Activated CD8-positive, alpha-beta memory T cell treated with anti-CD3 and anti-CD28 coated beads for 4 hours (primary cell): ENCODE measurements around the gene CREB3L1.

ENCODE experiments used
- DNase-seq, 2 donors: peaks; one replicate each; pipeline ENCODE4 v3.0.0-alpha.2; 2020; ENCODE audit warnings: low read depth in 2 of 2

Gene CREB3L1

DNA sequence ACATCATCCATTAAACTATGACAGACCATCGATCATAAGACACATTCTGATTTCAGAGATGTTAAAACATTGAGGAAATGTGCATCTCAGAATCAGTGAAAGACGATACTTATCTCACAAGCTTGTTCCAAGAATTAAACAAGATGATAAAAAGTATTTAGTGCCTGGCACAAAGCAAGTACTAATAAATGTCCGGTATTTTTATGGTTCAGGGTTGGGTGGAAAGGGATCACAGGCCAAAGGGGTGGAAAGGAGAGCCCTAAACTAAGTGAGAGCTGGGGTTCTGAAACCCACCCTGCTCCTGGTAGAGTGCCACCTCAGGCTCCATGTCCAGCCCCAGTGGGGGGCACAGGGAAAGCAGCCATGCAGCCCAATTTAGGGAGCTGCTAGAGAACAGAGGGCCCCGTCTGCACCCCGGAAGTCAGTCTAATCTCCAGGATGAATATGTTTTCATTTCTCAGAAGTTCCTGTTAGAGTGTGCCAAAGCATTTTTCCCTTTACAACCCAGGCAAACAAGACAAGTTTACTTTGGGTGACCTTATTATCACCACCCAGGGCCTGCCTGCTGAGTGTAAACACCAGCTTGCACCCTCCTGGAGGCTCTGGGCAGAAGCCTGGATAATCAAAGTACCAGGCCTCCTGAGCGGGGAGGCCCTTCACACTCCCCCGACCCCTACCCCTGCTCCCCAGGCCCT is 3.8 kb upstream of the CREB3L1 start:
- no peak for DNase-seq

DNA sequence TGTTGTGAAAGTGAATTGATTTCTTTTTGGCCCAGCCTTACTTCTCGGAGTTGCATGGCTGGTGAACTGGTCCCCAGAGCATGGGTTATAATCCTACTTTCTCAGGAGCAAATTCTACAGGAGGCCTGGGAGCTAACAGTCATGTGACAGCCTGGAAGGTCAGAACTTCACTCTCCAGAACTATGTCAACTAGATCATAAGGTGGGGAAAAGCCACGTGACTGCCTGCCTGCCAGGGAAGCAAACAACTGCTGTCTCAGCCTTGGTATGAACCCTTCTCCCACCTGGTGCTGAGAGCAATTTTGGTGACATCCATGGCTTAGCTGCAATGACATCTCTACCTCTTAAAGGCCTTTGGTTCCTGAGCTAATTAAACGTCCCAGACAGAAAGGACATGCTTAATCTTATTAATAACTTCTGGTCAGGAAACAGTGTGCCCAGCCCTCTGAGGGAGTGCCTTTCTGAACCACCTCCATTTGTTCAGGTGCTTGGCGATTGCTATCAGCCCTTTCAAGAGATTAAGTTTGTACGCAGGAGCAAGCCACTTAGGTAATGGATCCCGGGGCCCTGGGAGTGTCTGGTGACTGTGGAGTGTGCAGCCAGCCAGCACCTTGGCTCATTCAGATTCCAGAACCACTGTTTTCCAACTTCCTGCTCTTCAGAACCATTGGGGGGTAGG is 1.4 kb upstream of the CREB3L1 start:
- DNase-seq: no peak

DNA sequence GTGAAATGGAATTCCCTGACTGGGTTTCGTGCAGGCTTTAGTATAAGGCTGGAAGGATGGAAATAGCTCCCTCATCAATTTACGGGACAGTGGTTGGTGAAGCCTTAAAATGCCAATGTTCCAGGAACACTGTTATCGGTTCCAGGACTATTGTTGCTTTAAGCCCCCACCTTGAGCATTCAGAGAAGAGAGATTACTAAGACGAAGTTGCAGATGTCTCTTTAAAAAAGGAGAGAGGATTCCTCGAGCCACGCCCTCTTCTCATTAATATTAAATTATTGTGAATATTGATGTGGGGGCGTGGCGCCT is 195 bp upstream of the CREB3L1 start:
- no peak for DNase-seq

DNA sequence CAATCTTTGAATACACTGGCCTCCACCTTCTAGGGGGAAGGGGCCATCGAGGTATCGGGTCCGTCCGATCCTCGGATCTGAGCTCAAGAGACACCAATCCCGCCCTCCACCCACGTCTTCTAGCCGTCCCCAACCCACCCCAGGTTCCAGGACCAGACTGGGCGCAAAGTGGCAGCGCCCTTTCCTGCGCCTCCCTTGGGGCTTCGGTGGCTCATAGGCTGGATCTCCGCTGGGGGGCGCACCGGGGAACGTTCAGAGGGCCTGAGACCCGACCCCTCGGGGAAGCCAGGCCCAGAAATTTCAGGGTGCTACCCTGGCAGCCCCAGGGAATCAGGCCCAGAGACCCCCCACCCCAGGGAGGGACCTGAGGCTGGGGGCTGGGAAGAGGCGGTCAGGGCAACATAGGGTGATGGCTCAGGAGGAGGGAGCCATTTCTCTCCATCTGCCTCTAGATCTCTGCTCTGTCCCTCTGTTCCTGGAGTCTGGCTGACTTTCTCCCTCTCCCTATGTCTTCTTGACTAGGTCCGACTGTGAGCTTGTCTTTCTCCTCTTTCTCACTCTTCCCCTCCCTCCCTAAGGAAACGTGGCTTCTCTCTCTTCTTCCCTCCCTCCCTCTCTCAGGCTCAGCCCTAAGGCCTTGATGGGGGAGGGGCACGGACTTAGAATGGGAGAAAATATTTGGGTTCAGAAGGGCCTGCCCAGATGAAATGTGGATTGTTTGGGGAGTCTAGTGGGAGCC is 1.1 kb downstream of the CREB3L1 start:
- no peak for DNase-seq

- no peak for DNase-seq
These were observed 2.0 kb downstream of the CREB3L1 start for GRCh38 chr11:46279126-46280099.

DNA sequence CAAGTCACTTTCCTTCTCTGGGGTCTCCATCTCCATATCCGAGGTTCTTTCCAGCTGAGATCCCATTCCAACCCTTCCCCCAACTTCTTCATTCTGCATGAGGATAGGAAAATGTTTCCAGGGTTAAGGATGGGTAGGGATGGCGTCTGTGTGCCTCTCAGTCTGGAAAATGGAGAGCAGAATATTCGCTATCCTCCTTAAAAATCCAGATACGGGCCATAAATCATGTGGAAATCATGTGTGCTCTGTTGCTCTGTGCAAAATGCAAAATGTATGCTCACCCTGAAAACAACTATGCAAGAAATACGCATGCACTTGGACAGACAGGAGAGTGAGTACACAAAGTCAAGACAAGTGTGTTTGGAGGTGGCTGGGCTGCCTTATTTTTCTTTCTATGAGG is 3.2 kb downstream of the CREB3L1 start:
- DNase-seq: no peak

- no peak for DNase-seq
These were observed 3.9 kb downstream of the CREB3L1 start for GRCh38 chr11:46281371-46281831.

- DNase-seq: no peak
These were observed 7.7 kb downstream of the CREB3L1 start for GRCh38 chr11:46285173-46285572.

- DNase-seq: no peak
These were observed 8.2 kb downstream of the CREB3L1 start for GRCh38 chr11:46285594-46286033.

GRCh38 chr11:46286789-46287188 is 9.3 kb downstream of the CREB3L1 start:
- DNase-seq: no peak

DNA sequence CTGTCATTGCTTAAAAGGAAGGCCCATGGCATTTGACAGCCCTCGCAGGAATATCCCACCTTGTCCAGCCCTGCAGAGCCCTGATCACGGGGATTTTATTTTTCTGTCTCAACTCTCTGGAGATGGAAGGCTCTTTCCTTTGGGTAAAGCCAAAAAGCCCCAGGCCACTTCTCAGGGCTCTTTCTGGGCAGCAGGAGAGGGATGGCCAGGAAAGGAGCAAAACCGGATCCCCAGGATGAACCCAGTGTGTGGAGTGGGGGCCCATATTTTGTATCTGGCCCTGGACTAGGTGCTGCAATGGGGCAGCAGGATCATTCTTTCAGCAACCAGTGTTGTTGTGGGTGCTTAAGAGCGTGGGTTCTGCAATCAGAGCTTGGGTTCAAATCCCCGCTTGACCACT is 11.0 kb downstream of the CREB3L1 start:
- DNase-seq: no peak

DNA sequence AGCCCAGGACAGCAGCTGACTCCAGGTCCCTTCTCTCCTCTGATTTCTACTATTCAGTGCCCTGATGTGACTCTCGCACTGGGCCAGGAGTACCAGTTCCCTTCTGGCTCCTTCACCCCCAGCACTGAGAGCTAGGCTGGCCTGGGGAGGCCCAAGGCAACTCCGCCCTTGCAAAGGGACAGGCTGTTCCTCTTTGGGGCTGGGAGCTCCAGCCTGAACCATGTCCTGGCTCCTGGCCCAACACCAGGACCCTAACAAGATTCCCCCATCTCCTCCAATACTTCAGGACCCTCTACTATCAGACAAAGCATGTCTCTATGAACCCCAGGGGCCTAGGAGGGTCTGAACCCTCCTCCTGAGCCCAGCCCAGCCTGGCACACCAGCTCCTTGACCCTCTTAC is 12.5 kb downstream of the CREB3L1 start:
- DNase-seq: no peak

- DNase-seq: no peak
These were observed 13.3 kb downstream of the CREB3L1 start for GRCh38 chr11:46290598-46291309.

DNA sequence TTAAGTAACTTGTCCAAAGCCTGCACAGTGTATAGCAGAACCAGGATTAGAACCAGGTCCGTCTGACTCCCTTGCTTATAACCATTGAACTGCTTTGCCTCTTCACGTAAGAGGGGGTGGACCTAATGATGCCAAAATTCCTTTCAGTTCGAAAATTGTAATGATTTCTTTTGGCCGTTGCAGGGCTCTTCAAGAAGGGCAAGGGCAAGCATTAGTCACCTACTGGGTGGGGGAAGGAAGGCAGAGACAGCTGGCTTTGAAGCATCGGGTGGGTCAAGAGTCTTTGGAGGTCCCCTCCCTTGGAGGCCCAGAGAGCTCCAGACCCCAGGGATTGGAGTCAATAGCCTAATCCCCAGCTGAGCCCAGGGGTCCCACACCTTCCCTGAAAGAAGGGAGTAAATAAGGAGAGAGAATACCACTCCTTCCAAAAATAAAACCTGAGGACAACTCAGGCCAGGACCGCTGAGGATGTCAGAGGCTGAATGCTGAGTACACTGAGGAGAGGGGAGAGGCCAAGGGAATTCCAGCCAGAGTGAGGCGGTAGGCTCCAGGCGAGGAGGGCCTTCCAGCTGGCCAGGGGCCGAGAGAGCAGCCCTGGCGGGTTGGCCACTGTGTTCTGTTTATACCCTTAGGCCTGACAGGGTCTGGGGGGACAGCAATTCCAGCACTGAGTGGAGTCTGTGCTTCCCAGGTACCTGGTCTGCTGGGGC is 14.1 kb downstream of the CREB3L1 start:
- DNase-seq: no peak

GRCh38 chr11:46293066-46293465 is 15.6 kb downstream of the CREB3L1 start:
- DNase-seq: no peak

- DNase-seq: no peak
These were observed 16.2 kb downstream of the CREB3L1 start for GRCh38 chr11:46293641-46294103.

DNA sequence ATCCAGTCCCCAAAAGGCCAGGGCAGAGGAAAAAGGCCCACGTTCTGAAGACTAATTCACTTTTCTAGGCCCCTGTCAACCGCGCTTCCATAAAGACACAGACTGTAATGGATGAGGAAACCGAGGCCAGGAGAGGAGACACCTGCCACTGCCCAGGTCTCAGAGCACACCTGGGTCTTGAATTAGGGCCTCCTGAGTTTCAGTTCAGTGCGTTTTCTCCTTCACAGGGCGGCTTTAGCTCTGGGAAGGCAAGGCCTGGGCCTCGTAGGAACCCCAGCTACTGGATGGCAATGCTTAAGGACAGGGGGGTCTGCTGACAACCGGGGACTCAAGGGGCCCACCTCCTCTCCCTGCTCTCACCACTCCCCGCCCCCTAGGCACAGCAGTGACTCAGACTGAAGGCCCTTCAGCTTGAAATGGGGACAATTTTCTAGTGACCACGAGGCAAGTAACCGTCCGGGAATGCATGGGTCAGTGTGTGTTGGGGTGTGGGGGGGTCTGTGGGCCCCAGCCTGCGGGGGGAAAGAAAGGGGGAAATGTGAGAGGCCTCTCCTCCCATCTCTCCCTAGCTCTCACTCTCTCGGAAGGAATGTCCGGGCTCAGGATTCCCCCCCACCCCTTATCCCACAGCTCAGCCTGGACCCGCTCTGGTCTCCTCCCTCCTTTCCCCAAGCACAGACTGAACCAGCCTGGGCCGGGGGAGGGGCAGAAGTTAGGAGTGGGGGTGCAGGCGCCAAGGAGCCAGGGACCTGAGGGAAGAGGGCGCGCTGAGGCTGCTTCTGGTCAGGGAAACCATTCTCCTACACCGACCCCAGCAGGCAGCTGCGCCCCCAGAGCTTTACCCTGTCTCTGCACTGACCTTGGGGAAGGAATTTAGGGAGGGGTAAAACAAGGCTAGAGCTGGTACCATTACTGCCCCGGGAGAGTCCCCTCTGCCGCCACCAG is 17.2 kb downstream of the CREB3L1 start:
- no peak for DNase-seq

DNA sequence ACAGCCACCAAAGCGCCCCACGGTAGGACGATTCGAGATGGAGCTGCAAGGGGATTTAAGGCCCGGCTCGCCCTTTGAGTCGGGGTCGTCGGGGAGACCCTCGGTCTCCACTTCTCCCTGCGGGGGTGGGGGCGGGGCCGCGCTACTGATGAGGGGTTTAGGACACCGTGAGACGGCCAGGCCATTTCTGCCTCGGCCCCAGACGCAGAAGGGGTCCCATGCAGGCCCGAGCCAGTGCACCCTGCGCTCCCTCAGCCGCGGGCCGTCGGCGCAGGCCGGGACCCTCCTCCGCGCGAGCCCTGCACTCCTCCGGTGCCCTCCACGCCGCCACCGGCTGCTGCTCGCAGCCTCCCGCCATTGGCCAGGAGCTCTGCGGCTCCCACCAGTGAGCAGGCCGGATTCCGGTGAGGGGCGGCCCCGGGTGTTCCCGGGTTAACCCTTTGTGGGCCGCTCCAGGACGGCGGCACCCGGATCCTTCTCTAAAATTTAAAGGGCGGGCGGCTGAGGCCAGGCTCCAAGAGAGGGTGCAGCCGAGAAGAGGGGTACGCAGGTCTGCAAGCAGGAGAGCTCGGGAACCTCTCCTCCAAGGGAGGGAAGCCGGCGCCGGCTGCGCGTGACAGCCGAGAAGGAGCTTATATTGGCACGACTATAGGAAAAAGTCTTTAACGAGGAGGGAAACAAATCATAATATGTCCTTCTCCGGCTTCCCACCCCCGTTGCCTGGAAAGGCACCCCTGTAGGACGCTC is 18.0 kb downstream of the CREB3L1 start:
- peak; percentile 28 to 39 for DNase-seq
